Endothelial cell of umbilical vein (primary cell): Measurements from ENCODE around the gene ADARB1. TPM values are rescaled to one million over a fixed set of nuclear protein-coding genes. Genes with fewer than 3 reads are reported as not detected.

Experiments
- BruUV-seq: library from RNA; stranded (reverse); fragments of 400-500 nt; replicated peaks from 2 replicates; lab custom pipeline; 2021; lab: Mats Ljungman, UMichigan
- CTCF ChIA-PET: fragments of 300-600, 350-600 bp; sonication (Branson Sonifier 250); formaldehyde crosslinking; loops from one replicate; lab custom pipeline; 2021; ENCODE audit warnings: antibody characterized with exemption, inconsistent platforms; lab: Charles Lee
- POLR2A ChIA-PET: fragments of 300-600, 350-600 bp; sonication (Branson Sonifier 250); formaldehyde crosslinking; loops from one replicate; lab custom pipeline; 2021; ENCODE audit warnings: antibody characterized with exemption, inconsistent platforms; lab: Charles Lee
- DNase-seq: peaks from one replicate; pipeline ENCODE4 v3.0.0-alpha.2; 2011; ENCODE audit warnings: low read depth, low spot score
- FAIRE-seq: peaks from 2 replicates; lab custom pipeline; 2011; peaks lifted over from hg19 to GRCh38; lab: Jason Lieb, UNC
- H2AFZ ChIP-seq: 2 replicates; pipeline ENCODE4 v1.6.0; 2012; ENCODE audit warnings: low read depth, low read length, control low read depth, inconsistent platforms
- H3K27ac ChIP-seq: 2 replicates; pipeline ENCODE4 v1.5.1; 2011; ENCODE audit warnings: low read depth, mild to moderate bottlenecking, control low read depth, low read length, moderate library complexity; ENCODE audit not compliant: insufficient read depth
- H3K27me3 ChIP-seq, 2 experiments: 2 replicates each; pipeline versions ENCODE4 v1.6.0 to v1.6.1; 2011; ENCODE audit warnings: low read length in 2 of 2, mixed read lengths in 1 of 2; ENCODE audit not compliant: control insufficient read depth in 2 of 2, insufficient read depth in 2 of 2
- H3K36me3 ChIP-seq, 2 experiments: 2 replicates in 1 of 2; 3 replicates in 1 of 2; pipeline ENCODE4 v1.5.1; 2011; ENCODE audit warnings: low read length in 2 of 2, mild to moderate bottlenecking in 1 of 2, moderate library complexity in 1 of 2; ENCODE audit not compliant: control insufficient read depth in 2 of 2, insufficient read depth in 2 of 2; ENCODE audit errors: extremely low read depth in 1 of 2
- H3K4me1 ChIP-seq: 3 replicates; pipeline ENCODE4 v1.5.1; 2011; ENCODE audit warnings: mild to moderate bottlenecking, low read length; ENCODE audit not compliant: control insufficient read depth, insufficient read depth; ENCODE audit errors: extremely low read depth
- H3K4me2 ChIP-seq: 2 replicates; pipeline ENCODE4 v1.6.1; 2011; ENCODE audit warnings: low read length, control low read depth, mixed read lengths; ENCODE audit not compliant: insufficient read depth
- H3K4me3 ChIP-seq, 3 experiments: fragments of 200-600 bp in 1 of 3; sonication (generic), shearing (Covaris generic) in 1 of 3; replicated peaks in 1 of 3; 2 replicates each; pipeline ENCODE4 v1.5.1; 2011 to 2016; ENCODE audit warnings: control low read depth in 3 of 3, low read length in 3 of 3, mild to moderate bottlenecking in 2 of 3, inconsistent platforms in 1 of 3, low read depth in 1 of 3, moderate library complexity in 1 of 3; ENCODE audit not compliant: insufficient read depth in 1 of 3
- H3K79me2 ChIP-seq: 2 replicates; pipeline ENCODE4 v1.6.0; 2012; ENCODE audit warnings: low read length, inconsistent platforms; ENCODE audit not compliant: control insufficient read depth, insufficient read depth
- H3K9ac ChIP-seq: replicated peaks from 2 replicates; pipeline ENCODE3; 2011; ENCODE audit warnings: low read length, control low read depth; ENCODE audit not compliant: insufficient read depth; ENCODE audit errors: extremely low read depth
- H3K9me1 ChIP-seq: replicated peaks from 3 replicates; pipeline ENCODE4 v1.6.0; 2011; ENCODE audit warnings: mild to moderate bottlenecking, low read length; ENCODE audit not compliant: control insufficient read depth, insufficient read depth; ENCODE audit errors: extremely low read depth
- H3K9me3 ChIP-seq: replicated peaks from 2 replicates; pipeline ENCODE4 v1.5.1; 2012; ENCODE audit warnings: low read length, inconsistent platforms; ENCODE audit not compliant: control insufficient read depth, insufficient read depth
- H4K20me1 ChIP-seq: replicated peaks from 2 replicates; pipeline ENCODE3; 2011; ENCODE audit warnings: mild to moderate bottlenecking, low read length; ENCODE audit not compliant: control insufficient read depth, insufficient read depth; ENCODE audit errors: extremely low read depth
- CTCF ChIP-seq, 2 donors: IDR thresholded peaks; 1 replicate in 1 of 2; 2 replicates in 1 of 2; pipeline ENCODE4 v1.5.1; 2011; ENCODE audit warnings: low read length in 2 of 2, mild to moderate bottlenecking in 2 of 2, moderate library complexity in 2 of 2, control low read depth in 1 of 2, inconsistent platforms in 1 of 2, low read depth in 1 of 2; ENCODE audit not compliant: insufficient read depth in 1 of 2; ENCODE audit errors: extremely low read depth in 1 of 2
- EZH2 ChIP-seq: IDR thresholded peaks from 2 replicates; pipeline ENCODE4 v1.6.1; 2012; ENCODE audit warnings: borderline replicate concordance, low read depth, mild to moderate bottlenecking, moderate library complexity, low read length, inconsistent platforms; ENCODE audit not compliant: severe bottlenecking
- FOS ChIP-seq: IDR thresholded peaks from 2 replicates; pipeline ENCODE4 v1.6.1; 2011; ENCODE audit warnings: mild to moderate bottlenecking, low read length, moderate library complexity, borderline replicate concordance; ENCODE audit not compliant: insufficient read depth
- GATA2 ChIP-seq: IDR thresholded peaks from 2 replicates; pipeline ENCODE4 v1.7.0; 2011; ENCODE audit warnings: low read depth, mild to moderate bottlenecking, moderate library complexity, mixed read lengths, low read length; ENCODE audit not compliant: insufficient read length, insufficient read depth
- JUN ChIP-seq: IDR thresholded peaks from 2 replicates; pipeline ENCODE4 v1.6.1; 2011; ENCODE audit warnings: borderline replicate concordance, low read depth; ENCODE audit not compliant: insufficient read length, insufficient read depth
- MYC ChIP-seq: IDR thresholded peaks from one replicate; pipeline ENCODE4 v1.6.1; 2011; ENCODE audit warnings: mild to moderate bottlenecking, low read depth, low read length
- POLR2A ChIP-seq: IDR thresholded peaks from 2 replicates; pipeline ENCODE4 v1.6.1; 2012; ENCODE audit warnings: low read depth, mild to moderate bottlenecking, control low read depth, low read length
- POLR2AphosphoS5 ChIP-seq: IDR thresholded peaks from 2 replicates; pipeline ENCODE4 v1.6.1; 2012; ENCODE audit warnings: low read depth, mild to moderate bottlenecking, control low read depth, low read length, moderate library complexity; ENCODE audit not compliant: insufficient read depth
- dilution Hi-C: fragments of 300-500 bp; cut with MboI; formaldehyde crosslinking; loops from one replicate; pipeline ENCODE4 v1.15.0; 2019; ENCODE audit warnings: low sequenced_read_pairs; ENCODE audit not compliant: extremely low pct_ligation_motif_present
- intact Hi-C: fragments of 100-400 bp; cut with micrococcal nuclease; formaldehyde crosslinking; loops from one replicate; pipeline ENCODE4 v1.10.0; 2022
- polyA plus RNA-seq, 4 experiments: library from polyadenylated mRNA; depleted of rRNA in 3 of 4; stranded (reverse) in 3 of 4; unstranded in 1 of 4; fragments of >200 nt; gene quantifications; 2 replicates each; pipeline versions ENCODE4 v1.2.1 to v1.2.3, GENCODE V29; 2011 to 2012; ENCODE audit warnings: missing spikeins in 1 of 4
- total RNA-seq: library from RNA; stranded (reverse); gene quantifications from 2 replicates; pipeline ENCODE4 v1.2.3, GENCODE V29; 2021
- TF ChIP-seq, protein P1 (sequence below): IDR thresholded peaks from 2 replicates; pipeline ENCODE4 v1.6.1; 2011; ENCODE audit not compliant: insufficient read depth, insufficient read length

Gene ADARB1
- total and polyA plus RNA-seq, 2 donors (not counting 3 experiments of a cell fraction or from before 2014, with no cell fraction given) = 32.5 to 54.3 TPM

DNA sequence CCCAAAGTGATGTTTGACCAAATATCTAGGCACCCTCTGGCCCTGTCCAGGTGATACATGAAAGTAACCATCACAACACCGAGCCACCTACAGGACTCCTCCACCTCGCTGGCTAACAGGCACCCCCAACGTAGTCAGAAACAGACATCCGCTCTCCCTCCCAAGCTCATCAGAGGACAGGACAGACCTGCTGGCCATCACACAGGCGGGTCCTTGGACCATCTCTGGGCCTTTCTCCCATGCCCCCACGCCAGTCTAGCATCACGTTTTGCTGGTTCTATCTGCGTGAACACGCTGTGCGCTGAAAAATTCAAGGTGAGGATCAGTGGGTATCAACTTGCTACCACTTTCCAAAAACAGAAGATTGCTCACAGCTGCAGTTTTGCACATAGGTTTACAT lies 21.4 kb upstream of the ADARB1 start:
- Histone ChIP-seq H4K20me1 (no peaks in the 10 kb centered on the region), H3K4me3 (no peak overlapping the region), H3K9me3 (no peaks in the 10 kb centered on the region), H3K36me3 (no peaks in the 10 kb centered on the region), H3K9me1 (no peaks in the 10 kb centered on the region), H2AFZ (no peak overlapping the region), H3K27ac (no peak overlapping the region), H3K27me3 (peaks cover 0 to 2% of the 10 kb centered on the region in 2 experiments), H3K79me2 (no peaks in the 10 kb centered on the region), H3K9ac (no peak overlapping the region), H3K4me1 (peaks cover 17% of the 10 kb centered on the region), H3K4me2 (no peak overlapping the region)
- ChIA-PET POLR2A (no interaction called here), CTCF (interaction anchor here (1.0 kb wide), 1 partner anchor 75 kb away, joined by 4 read pairs; no protein-coding TSS in a partner anchor)
- FAIRE-seq = no peak
- TF ChIP-seq, protein P1, sequence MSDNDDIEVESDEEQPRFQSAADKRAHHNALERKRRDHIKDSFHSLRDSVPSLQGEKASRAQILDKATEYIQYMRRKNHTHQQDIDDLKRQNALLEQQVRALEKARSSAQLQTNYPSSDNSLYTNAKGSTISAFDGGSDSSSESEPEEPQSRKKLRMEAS = no peak
- no peak for TF ChIP-seq JUN
- no peak for TF ChIP-seq POLR2A
- TF ChIP-seq CTCF (IDR thresholded peaks at IDR 0.05; ENCODE audit: extremely low read depth in 1 of 2, insufficient read depth in 1 of 2, low read depth in 1 of 2, low read length in 2 of 2) = no peak
- TF ChIP-seq MYC = no peak
- TF ChIP-seq FOS = no peak
- TF ChIP-seq GATA2 = no peak
- TF ChIP-seq EZH2 = no peak
- no peak for TF ChIP-seq POLR2AphosphoS5
- no peak for DNase-seq
- BruUV-seq = no TSS peak
- dilution Hi-C loops = no loop called here
- intact Hi-C loops = no loop called here
